DMS153 treated with DMSO at 0.1 percent for 48 hours (cell line): ENCODE data around the gene VAV3.

Experiments
- DNase-seq: peaks from one replicate; lab custom pipeline; 2025; ENCODE audit not compliant: unreplicated experiment; lab: John Stamatoyannopoulos, UW

Gene VAV3

DNA sequence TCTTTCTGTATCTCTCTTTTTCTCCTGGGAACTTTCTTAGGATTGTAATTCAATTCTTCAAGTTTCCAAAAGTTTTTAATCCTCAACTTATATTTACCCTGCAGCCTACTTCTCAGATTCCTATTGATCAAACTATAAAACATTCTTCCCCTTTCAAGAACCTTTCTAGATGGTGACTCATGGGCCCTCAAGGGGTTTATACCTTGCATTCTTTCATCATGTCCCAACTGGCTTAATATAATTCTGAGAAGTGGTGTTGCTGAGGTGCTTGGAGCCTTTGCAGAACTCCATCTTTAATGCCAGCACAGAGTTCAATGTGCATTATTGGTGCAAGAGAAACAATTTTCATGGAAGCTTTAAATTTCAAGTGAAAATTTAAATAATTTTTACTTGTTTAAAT, 273.4 kb downstream of the VAV3 start:
- no peak for DNase-seq

DNA sequence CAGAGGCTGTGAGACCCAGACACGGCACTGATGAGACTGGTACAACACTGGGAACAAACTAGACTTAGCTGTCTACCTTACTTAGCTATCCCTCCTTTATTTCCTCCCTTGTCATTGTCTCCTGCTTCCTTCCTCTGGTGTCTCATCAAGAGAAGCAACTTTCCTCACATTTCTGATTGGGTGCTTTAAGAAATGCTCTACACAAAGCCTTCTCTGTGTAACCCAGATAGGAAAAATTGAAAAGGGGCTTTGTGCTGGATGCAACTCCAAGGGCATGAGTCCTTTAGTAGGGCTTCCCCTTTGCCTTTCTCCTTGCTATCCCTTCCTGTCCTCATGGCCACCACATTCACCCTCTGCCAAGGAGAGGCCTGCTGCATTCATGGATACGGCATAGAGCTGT, 274.5 kb downstream of the VAV3 start:
- DNase-seq = no peak

DNA sequence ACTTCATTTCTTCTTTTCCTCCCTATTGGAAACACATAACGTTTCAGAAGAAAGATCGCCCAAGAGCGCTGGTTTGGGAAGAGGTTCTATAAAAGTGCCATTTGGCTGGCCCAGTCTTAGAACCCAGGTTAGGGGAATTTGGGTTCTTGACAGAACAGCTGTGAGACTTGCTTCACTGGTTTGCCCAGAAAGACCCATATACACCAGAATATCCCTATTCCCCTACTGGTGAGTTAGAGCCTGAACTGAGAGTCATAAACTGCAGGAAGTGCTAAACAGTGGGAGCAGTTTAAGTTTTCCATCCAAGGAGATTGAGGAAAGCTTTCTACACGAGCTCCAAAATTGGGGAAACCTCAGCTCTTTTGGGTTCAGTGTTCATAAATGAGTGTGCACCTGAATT, 275.2 kb downstream of the VAV3 start:
- DNase-seq = no peak

DNA sequence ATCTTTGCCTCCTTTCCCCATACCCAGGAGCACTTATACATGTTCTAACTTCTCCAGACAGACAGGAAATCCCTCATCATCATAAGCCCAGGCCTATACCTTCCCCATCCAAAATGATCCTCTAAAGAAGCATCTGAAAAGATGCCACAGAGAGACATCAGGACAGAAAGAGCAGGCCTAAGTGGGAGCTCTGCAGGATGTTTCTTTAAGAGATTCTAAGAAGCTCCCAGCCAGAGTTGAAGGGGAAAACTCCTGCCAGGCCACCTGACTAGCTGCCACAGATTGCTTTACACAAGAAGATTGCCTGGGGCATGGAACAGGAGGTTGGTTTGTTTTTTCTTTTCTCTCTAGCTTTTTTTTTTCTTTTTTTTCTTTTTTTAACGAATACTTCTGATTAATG, 275.8 kb downstream of the VAV3 start:
- no peak for DNase-seq

DNA sequence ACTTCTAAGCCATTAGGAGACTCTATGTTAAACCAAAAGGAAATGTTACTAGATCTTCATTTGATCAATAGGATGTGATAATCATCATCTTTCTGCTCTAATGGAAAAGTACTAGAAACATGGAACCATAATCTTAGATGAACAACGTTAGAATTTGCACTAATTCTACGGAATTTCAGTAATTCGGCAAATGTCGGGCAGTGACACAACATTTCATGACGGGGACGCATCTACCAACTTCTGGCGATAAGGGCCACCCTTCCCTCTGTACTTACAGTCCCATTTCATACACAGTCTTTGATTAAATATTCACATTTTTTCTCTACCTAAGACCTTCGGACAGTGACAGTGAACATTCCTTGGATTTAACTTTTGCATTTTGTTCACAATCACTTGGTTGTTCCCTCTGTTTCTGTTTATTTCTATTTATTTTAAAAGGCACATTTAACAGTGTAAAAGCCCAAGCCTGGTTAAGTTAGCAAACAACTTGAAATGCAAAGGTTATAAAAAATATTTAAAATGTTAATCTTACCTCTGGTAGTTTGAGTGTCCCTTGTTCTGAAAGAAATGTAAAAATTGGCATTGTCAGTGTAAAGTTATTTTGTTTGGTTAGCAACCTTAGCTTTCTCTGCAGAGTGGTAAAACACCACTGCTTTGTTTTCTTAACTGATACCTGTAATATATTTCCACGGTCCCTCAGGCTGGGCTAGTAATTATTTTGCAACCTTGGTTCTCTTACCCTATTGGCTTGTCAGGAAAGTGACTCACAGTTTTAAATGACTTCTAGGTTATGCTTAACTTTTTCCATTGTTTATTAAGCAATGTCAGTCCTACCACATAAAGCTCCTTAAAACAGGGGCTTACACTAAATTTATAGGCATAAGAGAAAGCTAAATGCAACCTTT, 276.9 kb downstream of the VAV3 start:
- DNase-seq = no peak

DNA sequence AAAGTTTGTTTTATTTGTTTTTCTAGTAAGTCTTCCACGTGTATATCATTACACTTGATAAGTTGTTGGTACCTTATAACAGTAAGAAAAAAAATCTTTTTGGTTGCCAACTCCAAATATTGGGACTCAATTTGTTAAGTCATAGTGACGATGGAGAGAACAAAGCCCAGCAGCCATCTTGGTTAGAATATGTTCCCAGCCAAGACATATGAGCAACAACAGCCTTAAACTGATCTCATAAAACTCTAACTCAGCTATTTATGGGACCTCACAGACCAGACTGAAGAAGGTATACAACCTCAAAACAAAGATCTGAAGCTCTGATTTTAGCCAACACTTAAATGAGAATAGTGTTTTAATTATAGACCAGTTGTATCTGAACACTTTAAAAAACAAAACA, 281.3 kb downstream of the VAV3 start:
- no peak for DNase-seq

DNA sequence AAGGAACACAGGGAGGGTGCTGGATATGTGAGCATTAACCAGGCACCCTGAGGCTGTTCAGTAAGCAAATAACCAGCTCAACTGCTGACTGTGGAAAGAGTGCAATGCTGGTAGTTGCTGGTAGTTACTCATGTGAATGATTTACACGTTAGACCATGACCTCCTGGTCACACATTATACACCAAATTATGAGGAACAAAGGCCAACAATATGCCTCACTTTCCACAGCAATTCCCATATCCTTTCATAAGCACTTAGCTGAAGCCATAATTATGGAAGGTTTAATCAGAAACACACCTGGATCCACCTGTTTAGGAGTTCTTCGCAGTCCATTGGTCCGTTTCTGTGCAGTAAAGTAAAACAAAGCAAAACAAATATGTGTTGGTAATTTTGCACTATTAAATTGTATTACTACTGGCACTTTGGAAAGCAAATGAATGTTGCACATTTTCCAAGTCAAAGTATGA, 281.8 kb downstream of the VAV3 start:
- no peak for DNase-seq

DNA sequence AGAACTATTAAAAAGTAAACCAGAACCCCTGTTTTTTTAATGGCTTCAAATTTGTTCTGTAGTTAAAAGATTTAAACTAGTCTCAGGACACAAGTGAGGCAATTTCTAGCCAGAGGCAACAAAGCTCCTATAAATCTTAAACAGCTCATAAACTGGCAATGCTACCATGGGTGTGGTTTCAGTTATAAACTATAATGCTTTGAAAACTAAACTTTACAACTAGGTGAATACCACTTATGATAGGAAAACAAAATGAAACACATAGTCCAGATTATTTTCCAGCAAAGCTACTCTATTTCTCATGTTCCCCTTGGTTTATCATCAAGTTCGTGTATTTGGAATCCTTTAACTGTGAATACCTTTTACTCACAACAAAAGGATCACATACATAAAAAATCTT, 282.5 kb downstream of the VAV3 start:
- DNase-seq = no peak

DNA sequence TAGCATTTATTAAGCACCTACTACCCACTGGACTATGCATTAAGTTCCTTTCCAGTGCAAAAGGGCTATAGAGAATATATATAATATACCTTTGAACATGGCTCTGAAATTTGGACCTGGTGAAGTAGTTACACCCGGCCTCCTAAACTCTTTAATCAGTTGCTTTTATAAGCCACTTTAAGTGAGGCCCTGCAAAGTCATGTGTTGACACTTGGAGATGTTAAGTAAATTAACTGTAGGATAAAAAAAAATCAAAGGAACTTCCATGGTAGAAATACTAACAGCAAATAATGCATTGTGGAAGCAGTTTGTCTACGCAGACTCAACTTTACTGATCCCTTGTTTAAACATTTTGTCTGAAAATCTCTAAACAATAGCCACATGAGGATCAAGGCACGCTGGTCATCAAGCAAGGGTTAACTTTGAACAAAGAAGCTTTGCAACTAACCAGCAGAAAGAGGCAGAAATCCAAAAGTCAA, 283.9 kb downstream of the VAV3 start:
- DNase-seq = no peak

DNA sequence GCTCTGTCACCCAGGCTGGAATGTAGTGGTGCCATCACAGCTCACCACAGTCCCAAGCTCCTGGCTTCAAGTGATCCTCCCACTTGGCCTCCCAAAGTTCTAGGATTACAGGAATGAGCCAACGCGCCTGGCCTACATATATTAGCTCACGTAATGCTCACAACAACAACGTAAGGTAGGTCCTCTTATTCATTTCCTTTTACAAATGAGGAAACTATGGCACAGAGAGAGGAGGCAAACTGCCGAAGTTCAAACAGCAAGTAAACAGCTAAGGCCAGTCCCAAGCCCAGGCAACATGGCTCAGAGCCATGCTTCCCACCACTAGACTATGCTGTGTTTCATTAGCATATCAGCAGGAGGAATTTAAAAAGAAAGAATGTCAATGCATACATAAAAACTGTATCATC, 284.4 kb downstream of the VAV3 start:
- no peak for DNase-seq

DNA sequence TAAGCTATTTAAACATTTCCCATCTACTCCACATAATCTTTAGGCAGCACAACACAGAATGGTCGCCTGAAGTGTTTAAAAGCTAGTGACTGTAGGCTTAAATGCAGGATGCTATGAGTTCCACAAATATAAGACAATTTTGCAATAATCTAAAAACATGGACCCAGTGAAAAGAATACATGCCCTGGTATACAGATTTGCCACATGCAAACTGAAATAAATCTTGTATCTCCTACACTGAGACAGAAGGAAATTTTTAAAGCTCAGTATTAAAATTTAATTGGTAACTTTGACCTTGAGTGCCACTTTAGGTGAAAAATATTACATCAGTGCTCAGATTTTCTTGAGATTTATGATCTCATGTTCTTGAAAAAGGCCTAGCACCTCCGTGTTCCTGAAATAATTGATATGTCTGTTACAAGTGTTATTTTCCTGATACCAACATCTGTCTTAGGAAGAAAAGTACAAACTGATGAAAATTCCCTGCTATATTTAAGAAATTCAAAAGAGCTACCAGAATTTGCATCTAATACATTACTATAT, 285.5 kb downstream of the VAV3 start:
- no peak for DNase-seq

DNA sequence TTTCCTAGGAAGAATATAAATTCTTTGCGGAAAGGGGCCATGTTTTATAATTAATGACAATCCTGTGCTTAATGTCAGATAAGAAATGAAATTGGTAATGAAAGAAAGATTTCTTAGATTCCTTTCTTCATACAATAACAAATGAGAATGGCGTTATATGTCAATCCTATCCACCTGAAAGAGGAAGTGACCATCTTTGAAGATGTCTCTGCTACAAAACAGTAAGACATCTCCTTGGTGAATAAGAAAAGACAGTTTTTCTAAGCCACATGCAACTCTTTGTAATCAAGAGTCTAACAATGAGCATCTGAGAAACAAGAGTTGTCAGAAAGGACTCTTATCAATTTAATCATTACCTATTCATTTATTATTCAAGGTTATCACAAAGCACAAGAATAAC, 286.0 kb downstream of the VAV3 start:
- DNase-seq = no peak

DNA sequence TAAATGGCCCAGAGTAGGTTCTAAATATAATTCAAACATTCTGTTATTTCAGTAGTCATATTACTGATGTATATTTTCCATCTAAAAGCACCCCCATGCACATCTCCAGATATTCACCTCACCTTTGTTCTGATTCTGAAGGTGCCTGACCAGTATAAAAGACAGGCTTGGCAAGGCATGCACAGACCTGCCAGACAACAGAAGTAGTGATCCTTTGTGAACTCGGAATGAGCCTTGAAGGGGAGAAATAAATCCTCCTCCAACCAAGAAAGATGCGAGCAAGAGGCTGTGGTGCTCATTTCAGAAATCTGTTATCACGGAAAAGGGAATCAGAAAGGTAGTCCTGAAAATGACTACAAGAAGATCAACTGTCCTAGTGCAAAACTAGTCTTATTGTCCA, 287.3 kb downstream of the VAV3 start:
- DNase-seq = no peak

DNA sequence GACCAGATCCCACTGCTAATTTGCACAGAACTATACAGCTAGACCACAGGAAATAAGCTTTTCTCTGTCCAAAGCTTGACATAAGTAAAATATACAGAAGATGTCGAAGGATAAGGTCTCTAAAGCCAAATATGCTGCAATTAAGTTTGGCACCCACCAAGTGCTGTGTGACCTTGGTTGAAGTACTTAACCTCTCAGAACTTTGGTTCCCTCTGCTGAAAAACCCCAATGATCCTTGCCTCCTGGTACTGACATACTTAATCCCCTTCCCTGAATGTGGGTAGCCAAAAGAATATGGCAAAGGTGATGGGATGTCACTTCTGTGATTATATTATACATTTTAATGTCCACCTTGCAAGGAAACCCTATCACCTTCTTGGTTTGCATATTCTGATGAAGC, 290.5 kb downstream of the VAV3 start:
- DNase-seq = no peak

DNA sequence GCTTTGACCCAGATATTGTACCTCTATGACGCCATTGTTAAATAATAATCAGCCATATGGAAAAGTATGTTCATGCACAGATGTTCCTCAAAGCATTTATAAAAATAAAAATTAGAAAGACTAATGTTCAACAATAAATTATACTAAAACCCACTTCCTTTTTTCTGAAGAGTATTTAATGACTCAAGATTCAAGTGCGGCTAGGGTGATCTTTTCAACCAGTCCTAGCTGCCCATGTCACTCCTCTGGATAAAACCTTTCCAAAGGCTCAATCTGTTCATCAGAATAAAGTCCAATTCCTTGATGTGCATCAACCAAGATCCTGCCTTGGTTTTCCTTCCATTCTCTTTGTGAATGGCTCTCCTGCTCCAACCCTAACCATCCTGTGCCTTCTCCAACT, 292.0 kb downstream of the VAV3 start:
- no peak for DNase-seq

DNA sequence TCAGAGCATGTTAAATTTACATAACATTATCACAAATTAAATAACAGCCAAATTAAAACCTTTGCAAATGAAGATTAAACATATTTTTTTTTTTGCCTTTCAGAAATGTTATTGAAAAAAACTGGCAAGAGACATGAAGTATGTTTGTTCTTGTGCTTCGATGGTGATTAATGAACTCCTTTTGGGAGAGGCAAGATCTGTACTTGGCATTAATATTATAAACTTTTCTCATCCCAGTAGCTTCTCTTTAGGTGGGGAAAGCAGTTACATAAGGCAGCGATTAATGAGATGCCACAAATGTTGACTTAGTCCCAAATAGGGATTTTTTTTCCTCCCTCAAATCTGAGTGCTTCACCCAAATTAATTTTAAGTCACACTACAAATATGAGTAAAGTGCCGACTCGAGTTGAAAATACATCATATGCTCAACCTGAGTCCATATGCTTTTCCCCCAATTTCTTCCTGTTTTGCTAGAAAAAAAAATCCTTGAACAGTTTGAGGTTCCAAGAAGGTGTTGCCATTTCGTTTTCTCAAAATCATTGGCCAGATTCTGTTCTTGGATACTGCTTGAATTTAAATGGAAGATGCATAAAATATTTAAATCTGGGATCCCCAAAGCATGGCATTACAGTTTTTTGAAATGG, 294.5 kb downstream of the VAV3 start:
- DNase-seq = no peak

DNA sequence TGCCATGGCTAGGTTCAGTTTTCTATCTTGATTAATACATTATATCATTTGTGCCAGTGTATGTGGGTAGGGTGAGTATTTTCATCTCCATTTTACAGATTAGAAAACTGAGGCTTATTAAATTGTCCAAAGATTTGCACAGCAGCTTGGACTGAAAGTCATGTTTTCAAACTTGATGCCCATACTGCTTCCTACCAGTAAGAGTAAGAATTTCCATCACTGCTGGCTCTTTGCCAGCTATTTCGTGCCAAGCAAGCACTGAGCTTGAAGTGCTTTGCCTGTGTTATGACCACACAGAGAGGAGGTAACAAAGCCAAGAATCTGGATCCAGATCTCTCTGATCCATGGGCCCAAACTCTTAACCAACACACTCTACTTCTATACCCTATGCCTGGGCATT, 295.0 kb downstream of the VAV3 start:
- no peak for DNase-seq

DNA sequence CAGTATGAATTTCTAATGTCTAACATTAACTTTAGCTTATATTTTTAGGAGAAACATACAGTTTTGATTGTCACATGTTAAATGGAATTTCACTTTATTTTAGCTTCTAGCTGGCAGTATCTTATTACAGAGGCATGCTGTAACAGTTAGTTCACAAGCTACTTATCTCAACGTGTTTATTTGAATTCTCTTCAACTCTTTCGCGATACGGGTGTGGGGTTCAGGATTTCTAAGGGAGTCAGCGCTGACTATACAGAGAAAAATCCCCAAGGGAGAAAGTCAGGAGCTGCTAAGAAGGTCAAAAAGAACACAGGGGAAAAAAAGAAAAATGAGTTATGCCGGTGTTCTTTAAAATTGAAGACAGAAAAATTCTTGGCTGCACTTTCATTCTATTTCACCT, 296.2 kb downstream of the VAV3 start:
- DNase-seq = no peak

DNA sequence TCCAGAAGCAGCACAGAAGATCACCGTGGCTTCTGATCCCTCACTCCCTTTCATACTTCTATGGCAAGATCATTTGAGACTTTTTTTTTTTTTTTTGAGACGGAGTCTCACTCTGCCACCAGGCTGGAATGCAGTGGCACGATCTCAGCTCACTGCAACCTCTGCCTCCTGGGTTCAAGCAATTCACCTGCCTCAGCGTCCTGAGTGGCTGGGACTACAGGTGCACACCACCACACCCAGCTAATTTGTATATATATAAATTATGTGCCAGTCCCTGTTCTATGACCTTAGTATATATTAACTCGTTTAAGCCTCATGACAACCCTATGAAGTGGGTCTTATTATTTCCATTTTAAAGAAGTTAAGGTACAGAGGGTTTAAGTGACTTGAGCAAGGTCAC, 298.5 kb downstream of the VAV3 start:
- no peak for DNase-seq

DNA sequence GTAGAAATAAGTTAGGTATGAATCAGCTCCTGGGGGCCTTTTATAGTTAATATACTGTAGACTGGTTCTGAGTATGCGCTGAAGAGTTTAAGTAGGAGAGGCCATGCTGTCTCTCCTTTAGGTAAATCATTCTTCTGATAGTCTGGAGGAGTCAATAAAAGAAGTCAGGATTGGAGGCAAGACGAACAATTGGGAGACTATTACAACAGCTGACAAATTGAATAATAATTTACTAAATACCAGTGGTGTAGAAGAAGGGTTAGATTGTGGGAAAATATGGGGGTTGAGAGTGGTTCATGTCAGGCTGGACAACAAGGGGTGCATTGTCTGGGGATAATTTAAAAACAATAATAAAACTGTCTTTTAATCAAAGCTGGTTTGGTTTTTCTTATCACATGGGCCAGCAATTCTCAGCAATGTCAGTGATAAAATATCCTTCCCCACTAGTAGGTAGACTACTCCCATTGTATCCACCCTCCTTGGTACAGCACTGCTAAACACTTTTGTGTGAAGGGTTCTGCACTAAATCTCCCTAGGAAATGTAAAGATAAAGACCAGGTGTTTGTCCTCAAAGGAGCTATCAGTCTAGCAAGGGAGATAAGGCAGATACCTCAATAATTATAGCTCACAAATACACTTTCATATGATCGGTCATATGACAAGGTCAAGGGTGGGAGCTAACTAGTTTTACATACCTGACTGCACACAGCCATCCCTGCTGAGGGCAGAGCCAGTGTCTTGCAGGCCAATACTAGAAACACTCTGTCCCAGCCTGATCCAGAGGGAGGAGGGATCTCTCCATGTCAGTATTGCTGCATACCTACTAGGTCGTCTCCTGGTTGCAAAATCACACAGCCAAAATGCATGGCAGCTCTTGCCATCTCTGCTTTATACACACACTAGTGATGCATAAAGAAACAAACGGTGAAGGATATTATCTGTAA, 299.7 kb downstream of the VAV3 start:
- DNase-seq = no peak

DNA sequence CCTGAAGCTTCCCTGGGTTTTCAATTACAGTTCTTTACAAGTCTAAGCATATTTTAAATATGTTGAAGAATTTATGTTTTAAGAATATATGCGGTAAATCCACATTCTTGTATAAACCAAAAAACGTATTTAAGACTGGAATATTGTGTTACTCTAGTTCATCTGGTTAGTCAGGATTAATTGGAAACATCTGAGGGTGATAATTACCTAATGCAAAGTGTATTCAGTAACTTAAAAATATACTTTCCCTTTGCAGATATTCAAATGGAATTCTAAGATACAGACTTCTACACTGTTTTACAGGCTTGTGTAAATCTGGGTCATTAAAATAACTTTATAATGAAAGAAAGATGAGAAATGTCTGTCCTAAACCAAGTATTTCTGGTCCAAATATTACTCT, 302.0 kb downstream of the VAV3 start:
- no peak for DNase-seq
